Central memory CD4-positive, alpha-beta T cell (primary cell): ENCODE measurements around the gene PGK1.
"Not testable (repeated sequence)": the region's sequence is repeated elsewhere in the genome, so short reads cannot be mapped to it uniquely, and the experiment has no call there.

ENCODE experiments used
- DNase-seq: peaks from one replicate; pipeline ENCODE4 v3.0.0; 2022

Gene PGK1

GRCh38 chrX:78116365-78116764 is 12.3 kb downstream of the PGK1 start:
- no peak for DNase-seq

GRCh38 chrX:78116766-78117165 is 12.7 kb downstream of the PGK1 start:
- no peak for DNase-seq

GRCh38 chrX:78118628-78119027 is 14.6 kb downstream of the PGK1 start:
- DNase-seq = no peak

GRCh38 chrX:78119521-78120227 is 15.6 kb downstream of the PGK1 start:
- no peak for DNase-seq

GRCh38 chrX:78123190-78123589 is 19.1 kb downstream of the PGK1 start:
- DNase-seq = no peak

- DNase-seq = no peak
These were observed 20.3 kb downstream of the PGK1 start for GRCh38 chrX:78124307-78124706.

GRCh38 chrX:78125148-78125547 is 21.1 kb downstream of the PGK1 start:
- no peak for DNase-seq

GRCh38 chrX:78125781-78126180 is 21.7 kb downstream of the PGK1 start:
- DNase-seq = not testable (repeated sequence)

GRCh38 chrX:78129714-78130113 is 25.7 kb downstream of the PGK1 start:
- DNase-seq = no peak

GRCh38 chrX:78130396-78130795 is 26.3 kb downstream of the PGK1 start:
- no peak for DNase-seq

GRCh38 chrX:78131117-78131516 is 27.1 kb downstream of the PGK1 start:
- DNase-seq = no peak

GRCh38 chrX:78133238-78133960 is 29.4 kb downstream of the PGK1 start:
- DNase-seq = no peak

GRCh38 chrX:78139160-78140123 is 35.4 kb downstream of the PGK1 start, which contains the start of gene TAF9B:
Gene TAF9B (minus strand): TSS chrX:78139650. CDS start chrX:78139611, 39 bp downstream.
- DNase-seq = peak; percentile 83

- DNase-seq = no peak
These were observed 36.2 kb downstream of the PGK1 start for GRCh38 chrX:78140206-78140605.

- not testable (repeated sequence) for DNase-seq
These were observed 43.0 kb downstream of the PGK1 start for GRCh38 chrX:78147002-78147540.

GRCh38 chrX:78157373-78157772 is 53.3 kb downstream of the PGK1 start:
- DNase-seq = peak; percentile 27

- DNase-seq = not testable (repeated sequence)
These were observed 53.8 kb downstream of the PGK1 start for GRCh38 chrX:78157846-78158245.

GRCh38 chrX:78160711-78161110 is 56.7 kb downstream of the PGK1 start:
- DNase-seq = not testable (repeated sequence)

- DNase-seq = not testable (repeated sequence)
These were observed 59.1 kb downstream of the PGK1 start for GRCh38 chrX:78163175-78163574.

- no peak for DNase-seq
These were observed 61.4 kb downstream of the PGK1 start for GRCh38 chrX:78165425-78165824.

- DNase-seq = no peak
These were observed 64.0 kb downstream of the PGK1 start for GRCh38 chrX:78168065-78168464.
